ENCODE measurements around the gene TBC1D30. TPM values are rescaled to one million over a fixed set of nuclear protein-coding genes. Genes with fewer than 3 reads are reported as not detected.

Gene TBC1D30
- total RNA-seq, result 7.4 and 13.2 TPM in 2 replicates

GRCh38 chr12:64824500-64825142 is at the start of gene TBC1D30:
TSS of gene TBC1D30 (plus strand) at chr12:64824647. CDS start at chr12:64824880, 233 bp downstream.

Other genes starting within 250 kb of the TBC1D30 start
- 14.1 and 17.2 TPM in 2 replicates for gene RASSF3, start 214.2 kb upstream of the TBC1D30 start, total RNA-seq
- gene GNS, start 65.2 kb upstream of the TBC1D30 start, total RNA-seq, result 306 and 421 TPM in 2 replicates

Data from dermis lymphatic vessel endothelial cell (primary cell).